H54 (cell line): ENCODE measurements around the gene TSN.

Experiments used
- DNase-seq: peaks from one replicate; pipeline ENCODE4 v3.0.0; 2011; ENCODE audit warnings: low spot score, mixed read lengths; ENCODE audit not compliant: insufficient read length
- FAIRE-seq: peaks from 3 replicates; lab custom pipeline; 2011; peaks lifted over from hg19 to GRCh38; lab: Jason Lieb, UNC
- POLR2A ChIP-seq: IDR thresholded peaks from 2 replicates; pipeline ENCODE4 v1.6.1; 2011; ENCODE audit warnings: low read depth, mild to moderate bottlenecking, low read length

The TSN gene

GRCh38 chr2:121771976-121772742, 16.7 kb downstream of the TSN start:
- FAIRE-seq: no peak
- TF ChIP-seq POLR2A: no peak
- DNase-seq: no peak

- no peak for FAIRE-seq
- no peak for TF ChIP-seq POLR2A
- no peak for DNase-seq
Observed at GRCh38 chr2:121774235-121774634, 18.8 kb downstream of the TSN start.

GRCh38 chr2:121776361-121776760, 20.9 kb downstream of the TSN start:
- FAIRE-seq (no peak), DNase-seq (no peak)
- no peak for TF ChIP-seq POLR2A

- TF ChIP-seq POLR2A: no peak
- no peak for DNase-seq
- FAIRE-seq: no peak
Observed at GRCh38 chr2:121776885-121777698, 21.6 kb downstream of the TSN start.

GRCh38 chr2:121777699-121778058, 22.2 kb downstream of the TSN start:
- FAIRE-seq (no peak), DNase-seq (no peak)
- TF ChIP-seq POLR2A: no peak

- DNase-seq (no peak), FAIRE-seq (no peak)
- TF ChIP-seq POLR2A: no peak
Observed at GRCh38 chr2:121778741-121779487, 23.5 kb downstream of the TSN start.

- no peak for TF ChIP-seq POLR2A
- no peak for FAIRE-seq
Observed at GRCh38 chr2:121783180-121783579, 27.7 kb downstream of the TSN start.

GRCh38 chr2:121788685-121789084, 33.2 kb downstream of the TSN start:
- TF ChIP-seq POLR2A: no peak
- DNase-seq (no peak), FAIRE-seq (no peak)

More at GRCh38 chr2:121783180-121783579, 27.7 kb downstream of the TSN start:
- no peak for DNase-seq

- DNase-seq (peak; percentile 83), FAIRE-seq (peak; percentile 97)
- no peak for TF ChIP-seq POLR2A
Observed at GRCh38 chr2:121790276-121790956, 35.0 kb downstream of the TSN start.

- TF ChIP-seq POLR2A: no peak
- FAIRE-seq: no peak
- DNase-seq: no peak
Observed at GRCh38 chr2:121791290-121791689, 35.8 kb downstream of the TSN start.

- no peak for FAIRE-seq
- DNase-seq: no peak
- TF ChIP-seq POLR2A: no peak
Observed at GRCh38 chr2:121791801-121792221, 36.4 kb downstream of the TSN start.

GRCh38 chr2:121793816-121794215, 38.4 kb downstream of the TSN start:
- DNase-seq (no peak), FAIRE-seq (no peak)
- no peak for TF ChIP-seq POLR2A

- TF ChIP-seq POLR2A: no peak
- DNase-seq (no peak), FAIRE-seq (no peak)
Observed at GRCh38 chr2:121794233-121794632, 38.8 kb downstream of the TSN start.
